H1 (cell line): ENCODE data around the gene CCNK.

ENCODE experiments used
- CEBPB ChIP-seq: IDR thresholded peaks from 2 replicates; pipeline ENCODE4 v1.6.1; 2012; ENCODE audit warnings: low read depth, low read length
- CHD2 ChIP-seq: IDR thresholded peaks from 2 replicates; pipeline ENCODE4 v1.6.1; 2012; ENCODE audit warnings: low read length, improper control_type of control experiment
- CTCF ChIP-seq, 3 experiments: IDR thresholded peaks; 1 replicate in 2 of 3; 2 replicates in 1 of 3; pipeline versions ENCODE4 v1.5.1 to v1.6.1; 2011; ENCODE audit warnings: low read length in 3 of 3, mild to moderate bottlenecking in 3 of 3, inconsistent platforms in 2 of 3, low read depth in 1 of 3, moderate library complexity in 1 of 3; ENCODE audit not compliant: insufficient read depth in 1 of 3; ENCODE audit errors: control extremely low read depth in 1 of 3
- GTF2F1 ChIP-seq: IDR thresholded peaks from 2 replicates; pipeline ENCODE4 v1.6.1; 2012; ENCODE audit warnings: low read depth, low read length, improper control_type of control experiment, borderline replicate concordance
- POLR2A ChIP-seq, 2 experiments: IDR thresholded peaks; 1 replicate in 1 of 2; 2 replicates in 1 of 2; pipeline ENCODE4 v1.6.1; 2011; ENCODE audit warnings: low read depth in 2 of 2, low read length in 2 of 2, mild to moderate bottlenecking in 2 of 2; ENCODE audit errors: control extremely low read depth in 1 of 2
- TAF1 ChIP-seq: IDR thresholded peaks from 2 replicates; pipeline ENCODE4 v1.6.1; 2011; ENCODE audit warnings: mild to moderate bottlenecking, low read depth, low read length
- ZNF274 ChIP-seq: IDR thresholded peaks from 2 replicates; pipeline ENCODE4 v1.7.0; 2012; ENCODE audit warnings: low read length, borderline replicate concordance; ENCODE audit errors: extremely low read depth
- TF ChIP-seq, protein P1 (sequence below): IDR thresholded peaks from 2 replicates; pipeline ENCODE4 v1.6.1; 2011; ENCODE audit warnings: low read length, improper control_type of control experiment
- TF ChIP-seq, protein P2 (sequence below): IDR thresholded peaks from 2 replicates; pipeline ENCODE4 v1.6.1; 2012; ENCODE audit warnings: inconsistent platforms

- TF ChIP-seq POLR2A (IDR thresholded peaks at IDR 0.05; ENCODE audit: control extremely low read depth in 1 of 2, low read depth in 2 of 2, low read length in 2 of 2) (no peak), CTCF (IDR thresholded peaks at IDR 0.05; ENCODE audit: control extremely low read depth in 1 of 3, insufficient read depth in 1 of 3, low read depth in 1 of 3, low read length in 3 of 3) (no peak), TAF1 (no peak), CHD2 (no peak), GTF2F1 (no peak), CEBPB (no peak), ZNF274 (no peak)
- TF ChIP-seq, protein P1, sequence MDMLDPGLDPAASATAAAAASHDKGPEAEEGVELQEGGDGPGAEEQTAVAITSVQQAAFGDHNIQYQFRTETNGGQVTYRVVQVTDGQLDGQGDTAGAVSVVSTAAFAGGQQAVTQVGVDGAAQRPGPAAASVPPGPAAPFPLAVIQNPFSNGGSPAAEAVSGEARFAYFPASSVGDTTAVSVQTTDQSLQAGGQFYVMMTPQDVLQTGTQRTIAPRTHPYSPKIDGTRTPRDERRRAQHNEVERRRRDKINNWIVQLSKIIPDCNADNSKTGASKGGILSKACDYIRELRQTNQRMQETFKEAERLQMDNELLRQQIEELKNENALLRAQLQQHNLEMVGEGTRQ, result no peak
- TF ChIP-seq, protein P2, sequence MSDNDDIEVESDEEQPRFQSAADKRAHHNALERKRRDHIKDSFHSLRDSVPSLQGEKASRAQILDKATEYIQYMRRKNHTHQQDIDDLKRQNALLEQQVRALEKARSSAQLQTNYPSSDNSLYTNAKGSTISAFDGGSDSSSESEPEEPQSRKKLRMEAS, result no peak
Measured at GRCh38 chr14:99538733-99539132, 57.5 kb downstream of the CCNK start.
